K562 (cell line): ENCODE results near the gene SMAP2. TPM values are rescaled to one million over a fixed set of nuclear protein-coding genes. Genes with fewer than 3 reads are reported as not detected.
A peak's percentile ranks its signal among the peaks of the same experiment; 100 is the strongest.

Source experiments
- ATAC-seq: fragments of 200-7000 bp; cut with Tn5 transposase; 3 replicates; pipeline ENCODE4 v1.9.1; 2020; ENCODE audit warnings: moderate library complexity
- BruUV-seq: library from RNA; stranded (reverse); fragments of 400-500 nt; replicated peaks from 2 replicates; lab custom pipeline; 2021; lab: Mats Ljungman, UMichigan
- CTCF ChIA-PET: fragments of 300-600 bp; formaldehyde crosslinking; extraction: SDS; loops from one replicate; lab custom pipeline; 2021; ENCODE audit warnings: low intra/inter-chr PET ratio; lab: Yijun Ruan, JAX
- POLR2A ChIA-PET: fragments of 300-600, 350-650 bp; sonication (Branson Sonifier 250); formaldehyde crosslinking; extraction: SDS; loops from one replicate; lab custom pipeline; 2021; ENCODE audit warnings: antibody characterized with exemption, inconsistent platforms; lab: Yijun Ruan, JAX
- DNase-seq, 4 experiments: peaks; one replicate each; pipeline versions ENCODE4 v3.0.0 to v3.0.0-alpha.2; 2011 to 2018; ENCODE audit warnings: low spot score in 3 of 4, mixed read lengths in 3 of 4; ENCODE audit errors: extremely low read depth in 1 of 4
- FAIRE-seq: peaks from 2 replicates; lab custom pipeline; 2011; peaks lifted over from hg19 to GRCh38; lab: Jason Lieb, UNC
- H2AFZ ChIP-seq: 2 replicates; pipeline ENCODE4 v1.6.0; 2011; ENCODE audit warnings: low read depth, low read length, control low read depth, inconsistent platforms
- H3K27ac ChIP-seq: fragments of 200-600 bp; 3 replicates; pipeline ENCODE4 v1.8.0; 2011; ENCODE audit warnings: low read depth, mild to moderate bottlenecking, control low read depth, inconsistent platforms, low read length, moderate library complexity, mixed read lengths; ENCODE audit errors: extremely low read depth
- H3K27me3 ChIP-seq, 2 experiments: fragments of 300-600 bp in 1 of 2; 2 replicates in 1 of 2; 3 replicates in 1 of 2; pipeline versions ENCODE4 v1.6.0 to v1.8.0; 2011; ENCODE audit warnings: inconsistent platforms in 2 of 2, low read length in 2 of 2, mild to moderate bottlenecking in 1 of 2, mixed read lengths in 1 of 2, moderate library complexity in 1 of 2; ENCODE audit not compliant: control insufficient read depth in 2 of 2, insufficient read depth in 2 of 2
- H3K36me3 ChIP-seq: fragments of 300-600 bp; 3 replicates; pipeline ENCODE4 v1.8.0; 2011; ENCODE audit warnings: mild to moderate bottlenecking, low read length, inconsistent platforms; ENCODE audit not compliant: control insufficient read depth, insufficient read depth
- H3K4me1 ChIP-seq, 2 experiments: fragments of 200-600 bp in 1 of 2; replicated peaks in 1 of 2; 2 replicates in 1 of 2; 3 replicates in 1 of 2; pipeline versions ENCODE4 v1.5.1 to v1.8.0; 2011; ENCODE audit warnings: inconsistent platforms in 2 of 2, low read length in 2 of 2, mild to moderate bottlenecking in 1 of 2, mixed read lengths in 1 of 2, moderate library complexity in 1 of 2; ENCODE audit not compliant: control insufficient read depth in 2 of 2, insufficient read depth in 2 of 2
- H3K4me2 ChIP-seq: 2 replicates; pipeline ENCODE4 v1.6.1; 2011; ENCODE audit warnings: low read length, control low read depth, inconsistent platforms, mixed read lengths; ENCODE audit not compliant: insufficient read depth
- H3K4me3 ChIP-seq: fragments of 200-600 bp; sonication (generic), shearing (Covaris generic); 2 replicates; pipeline ENCODE4 v1.5.1; 2016; ENCODE audit warnings: control low read depth, inconsistent platforms
- H3K79me2 ChIP-seq: fragments of 200-600 bp; 3 replicates; pipeline ENCODE4 v1.8.0; 2011; ENCODE audit warnings: low read length, inconsistent platforms; ENCODE audit not compliant: control insufficient read depth, insufficient read depth
- H3K9ac ChIP-seq, 2 experiments: 2 replicates each; pipeline versions ENCODE4 v1.6.0 to v1.6.1; 2011; ENCODE audit warnings: low read depth in 2 of 2, low read length in 2 of 2, control low read depth in 1 of 2, inconsistent platforms in 1 of 2, mild to moderate bottlenecking in 1 of 2, mixed read lengths in 1 of 2; ENCODE audit not compliant: insufficient read depth in 1 of 2
- H3K9me1 ChIP-seq: one replicate; pipeline ENCODE4 v1.6.0; 2011; ENCODE audit warnings: inconsistent platforms, mild to moderate bottlenecking, low read length, moderate library complexity; ENCODE audit not compliant: control insufficient read depth, insufficient read depth
- H3K9me3 ChIP-seq: replicated peaks from 2 replicates; pipeline ENCODE4 v1.5.1; 2011; ENCODE audit warnings: low read depth, low read length, inconsistent platforms; ENCODE audit not compliant: control insufficient read depth, insufficient read depth
- H4K20me1 ChIP-seq: replicated peaks from 2 replicates; pipeline ENCODE4 v1.6.1; 2011; ENCODE audit warnings: low read length, inconsistent platforms, mixed read lengths; ENCODE audit not compliant: control insufficient read depth, insufficient read depth
- NEUROD1 ChIP-seq: fragments of 150-350 bp; IDR thresholded peaks from 2 replicates; pipeline ENCODE4 v1.6.1; 2014; ENCODE audit warnings: borderline replicate concordance, low read length, low read depth; ENCODE audit not compliant: partially characterized antibody
- REST ChIP-seq, 2 experiments: fragments of 450-650 bp; formaldehyde crosslinking in 1 of 2; IDR thresholded peaks; 2 replicates each; pipeline versions ENCODE4 v1.4.0 to v1.6.1; 2014 to 2020; ENCODE audit warnings: mild to moderate bottlenecking in 2 of 2, borderline replicate concordance in 1 of 2, low read depth in 1 of 2
- TRIM28 ChIP-seq: fragments of 450-650 bp; IDR thresholded peaks from 2 replicates; pipeline ENCODE4 v1.6.1; 2017
- USF2 ChIP-seq: sonication (generic); formaldehyde crosslinking; IDR thresholded peaks from 2 replicates; pipeline ENCODE4 v1.5.0; 2020; ENCODE audit warnings: missing genetic modification reagents
- ZNF175 ChIP-seq: fragments of 200-800 bp; sonication (Bioruptor generic); IDR thresholded peaks from 2 replicates; pipeline ENCODE4 v1.6.1; 2016; ENCODE audit warnings: low read depth, mild to moderate bottlenecking, missing genetic modification characterization, missing compliant biosample characterization
- WGBS: fragments of 100-300 bp; shearing (Covaris generic); methylation state at CpG from one replicate; pipeline ENCODE4 v1.1.6; 2016; ENCODE audit warnings: low coverage, mixed read lengths; ENCODE audit not compliant: insufficient coverage; ENCODE audit errors: missing lambda C conversion rate; 5-methylcytosine and 5-hydroxymethylcytosine counted together
- in situ Hi-C: fragments of 300-500 bp; cut with MboI; formaldehyde crosslinking; loops from 4 replicates; pipeline ENCODE4 v1.15.0; 2018; ENCODE audit warnings: inconsistent platforms, mixed read lengths
- intact Hi-C: fragments of 100-400 bp; cut with micrococcal nuclease; formaldehyde crosslinking; loops from 2 replicates; pipeline ENCODE4 v1.14.2; 2022
- polyA plus RNA-seq, 8 experiments: library from polyadenylated mRNA; depleted of rRNA in 4 of 8; stranded (reverse) in 5 of 8; unstranded in 3 of 8; fragments of >200 nt; fragmentation: Nextera tagmentation in 2 of 8; fragmentation: Illumina TruSeq in 1 of 8; extraction: Ambion mirVana in 2 of 8; extraction: Trizol in 1 of 8; gene quantifications; 2 replicates each; pipeline versions ENCODE4 v1.2.1 to v1.2.3, GENCODE V29; 2011 to 2014; ENCODE audit warnings: inconsistent platforms in 1 of 8, missing spikeins in 1 of 8
- total RNA-seq, 7 experiments: library from RNA; depleted of rRNA in 6 of 7; stranded (reverse); fragments of >200 nt in 6 of 7; fragmentation: Illumina TruSeq in 2 of 7; extraction: Trizol in 2 of 7; gene quantifications; 2 replicates each; pipeline versions ENCODE4 v1.2.1 to v1.2.3, GENCODE V29; 2011 to 2021; ENCODE audit warnings: low replicate concordance in 1 of 7

SMAP2 gene
- total and polyA plus RNA-seq, 9 of the 15 experiments (the other 6 are each of a cell fraction or from before 2014, with no cell fraction given), result 38.7 to 212 (median 94.1) TPM

- no peak for TF ChIP-seq USF2 (CRISPR knock-in tag)
Measured at GRCh38 chr1:40362199-40362598, 11.3 kb upstream of the SMAP2 start (continued).

GRCh38 chr1:40362699-40363098, 10.8 kb upstream of the SMAP2 start:
- no peak overlapping the region for H3K9ac ChIP-seq
- CTCF ChIA-PET, result no interaction called here
- no peaks in the 10 kb centered on the region for H3K36me3 ChIP-seq
- no peaks in the 10 kb centered on the region for H3K9me3 ChIP-seq
- H3K9me1 ChIP-seq, result no peaks in the 10 kb centered on the region
- H3K4me2 ChIP-seq, result no peak overlapping the region
- POLR2A ChIA-PET, result no interaction called here
- no peak for DNase-seq
- H3K27ac ChIP-seq, result no peak overlapping the region
- no peaks in the 10 kb centered on the region for H4K20me1 ChIP-seq
- no peak for FAIRE-seq
- H3K27me3 ChIP-seq, result no peaks in the 10 kb centered on the region
- in situ Hi-C loops (no loop called here), intact Hi-C loops (no loop called here)
- no peaks in the 10 kb centered on the region for H3K4me1 ChIP-seq
- ATAC-seq, result no peak
- no peaks in the 10 kb centered on the region for H3K79me2 ChIP-seq
- TF ChIP-seq REST (IDR thresholded peaks at IDR 0.05; ENCODE audit: borderline replicate concordance) (peak; percentile 53), REST (CRISPR knock-in tag; IDR thresholded peaks at IDR 0.05; ENCODE audit: low read depth) (no peak), ZNF175 (CRISPR knock-in tag) (no peak), TRIM28 (no peak), NEUROD1 (no peak)
- no TSS peak for BruUV-seq
- 38% methylated on average over 2 of the region's 2 CpGs for WGBS
- no peak overlapping the region for H2AFZ ChIP-seq
- no peak overlapping the region for H3K4me3 ChIP-seq
